KMS-11 (cell line): Measurements from ENCODE around the gene FRMD1.

Experiments
- H2AFZ ChIP-seq: fragments of 200-600 bp; sonication (generic); 2 replicates; pipeline ENCODE4 v1.6.1; 2016; ENCODE audit warnings: antibody characterized with exemption, mixed run types, low read depth
- H3K27ac ChIP-seq: fragments of 200-600 bp; sonication (generic); 2 replicates; pipeline ENCODE4 v1.6.1; 2016; ENCODE audit warnings: mild to moderate bottlenecking, mixed run types
- H3K27me3 ChIP-seq: fragments of 200-600 bp; sonication (generic); 2 replicates; pipeline ENCODE4 v1.6.1; 2017; ENCODE audit warnings: mild to moderate bottlenecking, low read depth, mixed run types, moderate library complexity; ENCODE audit not compliant: insufficient read depth
- H3K36me3 ChIP-seq: fragments of 200-600 bp; sonication (generic); 2 replicates; pipeline ENCODE4 v1.6.1; 2017; ENCODE audit warnings: mild to moderate bottlenecking, mixed run types; ENCODE audit not compliant: insufficient read depth
- H3K4me1 ChIP-seq: fragments of 200-600 bp; sonication (generic); 2 replicates; pipeline ENCODE4 v1.6.1; 2016; ENCODE audit warnings: mild to moderate bottlenecking, low read depth, mixed run types; ENCODE audit not compliant: poor library complexity, severe bottlenecking
- H3K4me2 ChIP-seq: fragments of 200-600 bp; sonication (generic); 2 replicates; pipeline ENCODE4 v1.7.0; 2016; ENCODE audit warnings: mild to moderate bottlenecking, mixed run types
- H3K4me3 ChIP-seq: fragments of 200-600 bp; sonication (generic); IDR thresholded peaks from 2 replicates; pipeline ENCODE4 v1.6.1; 2017; ENCODE audit warnings: low read depth, low read length, mixed read lengths; ENCODE audit not compliant: insufficient read depth
- H3K79me2 ChIP-seq: fragments of 200-600 bp; sonication (generic); 2 replicates; pipeline ENCODE4 v1.6.1; 2016; ENCODE audit warnings: low read depth, mixed run types; ENCODE audit not compliant: insufficient read depth
- H3K9ac ChIP-seq: fragments of 200-600 bp; sonication (generic); 2 replicates; pipeline ENCODE4 v1.6.1; 2016; ENCODE audit warnings: mild to moderate bottlenecking, mixed run types
- H4K20me1 ChIP-seq: fragments of 200-600 bp; sonication (generic); 2 replicates; pipeline ENCODE4 v1.6.1; 2016; ENCODE audit warnings: mild to moderate bottlenecking, mixed run types; ENCODE audit not compliant: insufficient read depth
- TF ChIP-seq, protein P1 (sequence below): fragments of 200-600 bp; sonication (generic); conservative IDR thresholded peaks from 2 replicates; pipeline ENCODE4 v1.6.1; 2017; ENCODE audit warnings: low read depth, mild to moderate bottlenecking, antibody characterized with exemption, low read length, moderate library complexity, mixed read lengths

Gene FRMD1

DNA sequence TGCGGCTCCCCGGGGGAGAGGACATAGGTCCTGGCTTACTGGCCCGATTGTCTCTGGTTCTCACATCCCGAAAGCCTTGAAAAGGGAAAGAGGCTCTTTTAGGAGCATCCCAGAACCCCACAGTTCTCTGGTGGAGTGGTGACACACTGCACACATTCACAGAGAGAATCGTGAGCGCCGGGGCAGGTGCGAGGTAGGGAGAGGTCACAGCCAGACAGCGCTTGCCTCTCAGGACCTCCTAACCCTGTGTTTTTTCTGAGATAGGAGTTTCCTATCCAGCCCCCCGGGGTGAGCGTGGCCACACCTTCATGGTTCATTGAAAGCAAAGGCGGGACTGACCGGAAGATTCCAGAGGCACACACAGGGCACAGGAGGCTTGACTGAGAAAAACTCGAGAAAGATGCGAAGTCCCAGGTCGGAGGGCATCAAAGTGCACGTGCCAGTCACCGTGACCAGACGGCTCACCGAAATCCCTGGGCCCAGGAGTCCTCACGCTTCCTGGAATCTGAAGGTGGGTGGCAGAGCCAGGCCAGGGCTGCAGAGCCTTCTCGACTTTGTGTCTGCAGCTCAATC is 46.5 kb upstream of the FRMD1 start:
- H3K27ac ChIP-seq = no peak overlapping the region
- H3K27me3 ChIP-seq = no peaks in the 10 kb centered on the region; the same call in 1 of the 2 replicates

GRCh38 chr6:168124921-168125320 is 45.9 kb upstream of the FRMD1 start:
- TF ChIP-seq, protein P1, sequence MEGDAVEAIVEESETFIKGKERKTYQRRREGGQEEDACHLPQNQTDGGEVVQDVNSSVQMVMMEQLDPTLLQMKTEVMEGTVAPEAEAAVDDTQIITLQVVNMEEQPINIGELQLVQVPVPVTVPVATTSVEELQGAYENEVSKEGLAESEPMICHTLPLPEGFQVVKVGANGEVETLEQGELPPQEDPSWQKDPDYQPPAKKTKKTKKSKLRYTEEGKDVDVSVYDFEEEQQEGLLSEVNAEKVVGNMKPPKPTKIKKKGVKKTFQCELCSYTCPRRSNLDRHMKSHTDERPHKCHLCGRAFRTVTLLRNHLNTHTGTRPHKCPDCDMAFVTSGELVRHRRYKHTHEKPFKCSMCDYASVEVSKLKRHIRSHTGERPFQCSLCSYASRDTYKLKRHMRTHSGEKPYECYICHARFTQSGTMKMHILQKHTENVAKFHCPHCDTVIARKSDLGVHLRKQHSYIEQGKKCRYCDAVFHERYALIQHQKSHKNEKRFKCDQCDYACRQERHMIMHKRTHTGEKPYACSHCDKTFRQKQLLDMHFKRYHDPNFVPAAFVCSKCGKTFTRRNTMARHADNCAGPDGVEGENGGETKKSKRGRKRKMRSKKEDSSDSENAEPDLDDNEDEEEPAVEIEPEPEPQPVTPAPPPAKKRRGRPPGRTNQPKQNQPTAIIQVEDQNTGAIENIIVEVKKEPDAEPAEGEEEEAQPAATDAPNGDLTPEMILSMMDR = no peak
- Histone ChIP-seq H3K4me1 (no peaks in the 10 kb centered on the region), H3K36me3 (no peaks in the 10 kb centered on the region), H3K4me3 (no peak overlapping the region), H3K9ac (no peak overlapping the region), H2AFZ (no peak overlapping the region), H3K27me3 (no peaks in the 10 kb centered on the region; the same call in 1 of the 2 replicates), H3K79me2 (no peaks in the 10 kb centered on the region), H3K4me2 (no peak overlapping the region), H3K27ac (no peak overlapping the region), H4K20me1 (no peaks in the 10 kb centered on the region)

More for the DNA sequence above, 46.5 kb upstream of the FRMD1 start:
- no peaks in the 10 kb centered on the region for H3K36me3 ChIP-seq
- no peaks in the 10 kb centered on the region for H4K20me1 ChIP-seq
- TF ChIP-seq, protein P1 = no peak
- no peaks in the 10 kb centered on the region for H3K4me1 ChIP-seq
- no peaks in the 10 kb centered on the region for H3K79me2 ChIP-seq
- no peak overlapping the region for H2AFZ ChIP-seq
- H3K4me3 ChIP-seq = no peak overlapping the region
- H3K4me2 ChIP-seq = no peak overlapping the region
- no peak overlapping the region for H3K9ac ChIP-seq

GRCh38 chr6:168124158-168124557 is 45.1 kb upstream of the FRMD1 start:
- Histone ChIP-seq H3K4me2 (no peak overlapping the region), H4K20me1 (no peaks in the 10 kb centered on the region), H2AFZ (no peak overlapping the region), H3K36me3 (no peaks in the 10 kb centered on the region), H3K9ac (no peak overlapping the region), H3K4me3 (no peak overlapping the region), H3K27ac (no peak overlapping the region), H3K27me3 (no peaks in the 10 kb centered on the region; the same call in 1 of the 2 replicates), H3K4me1 (no peaks in the 10 kb centered on the region), H3K79me2 (no peaks in the 10 kb centered on the region)
- TF ChIP-seq, protein P1 = no peak

- Histone ChIP-seq H3K36me3 (no peaks in the 10 kb centered on the region), H3K4me3 (no peak overlapping the region), H3K4me1 (no peaks in the 10 kb centered on the region)
These were observed 44.3 kb upstream of the FRMD1 start for GRCh38 chr6:168123165-168123911.

More at GRCh38 chr6:168123165-168123911, 44.3 kb upstream of the FRMD1 start:
- Histone ChIP-seq H3K27ac (no peak overlapping the region), H3K27me3 (no peaks in the 10 kb centered on the region; the same call in 1 of the 2 replicates), H3K4me2 (no peak overlapping the region), H2AFZ (no peak overlapping the region), H4K20me1 (no peaks in the 10 kb centered on the region), H3K9ac (no peak overlapping the region), H3K79me2 (no peaks in the 10 kb centered on the region)
- TF ChIP-seq, protein P1 = no peak
